ENCODE data around the gene B9D2. TPM values are rescaled to one million over a fixed set of nuclear protein-coding genes. Genes with fewer than 3 reads are reported as not detected.

B9D2 gene
- total and polyA plus RNA-seq, 3 donors from 2014 or later = 6.7 to 14.6 (median 13.5) TPM

Other genes starting within 250 kb of the B9D2 start
- 1 to 10 TPM; 1.7 to 2.5 TPM for gene CYP2F1, start 249.7 kb downstream of the B9D2 start, total RNA-seq
- gene CYP2F1, start 249.7 kb downstream of the B9D2 start, polyA plus RNA-seq (ENCODE audit: insufficient read depth, low read depth, low replicate concordance) = 4.1 TPM
- 1 to 10 TPM; 1.4 to 2.0 TPM for gene CYP2S1, start 170.9 kb downstream of the B9D2 start, total RNA-seq
- 1.6 TPM for gene CYP2S1, start 170.9 kb downstream of the B9D2 start, polyA plus RNA-seq (ENCODE audit: insufficient read depth, low read depth, low replicate concordance)
- gene AXL, start 144.9 kb downstream of the B9D2 start, total RNA-seq = 100 to 1,000 TPM in 1 of 2 donors, 10 to 100 TPM in 1; 98.2 to 150 TPM
- 56.0 TPM for gene AXL, start 144.9 kb downstream of the B9D2 start, polyA plus RNA-seq (ENCODE audit: insufficient read depth, low read depth, low replicate concordance)
- gene HNRNPUL1, start 99.8 kb downstream of the B9D2 start, total RNA-seq = 100 to 1,000 TPM; 192 to 197 TPM
- gene HNRNPUL1, start 99.8 kb downstream of the B9D2 start, polyA plus RNA-seq (ENCODE audit: insufficient read depth, low read depth, low replicate concordance) = 230 TPM
- gene CCDC97, start 54.0 kb downstream of the B9D2 start, total RNA-seq = 10 to 100 TPM; 36.2 to 40.2 TPM
- 57.8 TPM for gene CCDC97, start 54.0 kb downstream of the B9D2 start, polyA plus RNA-seq (ENCODE audit: insufficient read depth, low read depth, low replicate concordance)
- gene TGFB1, start 10.2 kb downstream of the B9D2 start, total RNA-seq = 10 to 100 TPM; 12.7 to 17.0 TPM
- gene TGFB1, start 10.2 kb downstream of the B9D2 start, polyA plus RNA-seq (ENCODE audit: insufficient read depth, low read depth, low replicate concordance) = 19.8 TPM
- gene TMEM91, start 12.4 kb upstream of the B9D2 start, total RNA-seq = 10 to 100 TPM; 17.0 to 32.9 TPM
- gene TMEM91, start 12.4 kb upstream of the B9D2 start, polyA plus RNA-seq (ENCODE audit: insufficient read depth, low read depth, low replicate concordance) = 33.2 TPM
- 10 to 100 TPM; 19.1 to 23.8 TPM for gene EXOSC5, start 33.2 kb upstream of the B9D2 start, total RNA-seq
- gene EXOSC5, start 33.2 kb upstream of the B9D2 start, polyA plus RNA-seq (ENCODE audit: insufficient read depth, low read depth, low replicate concordance) = 28.0 TPM
- 10 to 100 TPM; 80.8 to 81.3 TPM for gene BCKDHA, start 33.7 kb upstream of the B9D2 start, total RNA-seq
- 53.1 TPM for gene BCKDHA, start 33.7 kb upstream of the B9D2 start, polyA plus RNA-seq (ENCODE audit: insufficient read depth, low read depth, low replicate concordance)
- gene B3GNT8, start 63.2 kb upstream of the B9D2 start, total RNA-seq = 1 to 10 TPM; 1.0 to 1.2 TPM
- 1.3 TPM for gene B3GNT8, start 63.2 kb upstream of the B9D2 start, polyA plus RNA-seq (ENCODE audit: insufficient read depth, low read depth, low replicate concordance)
- 10 to 100 TPM; 26.7 to 35.8 TPM for gene DMAC2, start 75.8 kb upstream of the B9D2 start, total RNA-seq
- gene DMAC2, start 75.8 kb upstream of the B9D2 start, polyA plus RNA-seq (ENCODE audit: insufficient read depth, low read depth, low replicate concordance) = 24.6 TPM
- 1 to 10 TPM in 1 of 2 donors, not detected in 1; 1.8 TPM for gene ERICH4, start 79.0 kb upstream of the B9D2 start, total RNA-seq
- 0.61 TPM for gene ERICH4, start 79.0 kb upstream of the B9D2 start, polyA plus RNA-seq (ENCODE audit: insufficient read depth, low read depth, low replicate concordance)
- 1 to 10 TPM in 1 of 2 donors, under 1 TPM in 1; 0.71 to 1.3 TPM for gene CEACAM21, start 212.0 kb upstream of the B9D2 start, total RNA-seq
- 3.6 TPM for gene CEACAM21, start 212.0 kb upstream of the B9D2 start, polyA plus RNA-seq (ENCODE audit: insufficient read depth, low read depth, low replicate concordance)

Measured in testis (tissue), 3 donors.